HEK293 (cell line): ENCODE results near the gene WNT4.
A peak's percentile ranks its signal among the peaks of the same experiment; 100 is the strongest.

Experiments used
- CTCF ChIA-PET: fragments of 350-600 bp; formaldehyde crosslinking; extraction: SDS; loops from one replicate; lab custom pipeline; 2021; ENCODE audit warnings: antibody characterized with exemption; lab: Yijun Ruan, JAX
- POLR2A ChIA-PET: fragments of 300-600 bp; formaldehyde crosslinking; extraction: SDS; loops from one replicate; lab custom pipeline; 2020; ENCODE audit warnings: antibody characterized with exemption, inconsistent platforms; lab: Yijun Ruan, JAX
- H3K27ac ChIP-seq: fragments of 200-500 bp; sonication (Bioruptor generic); 2 replicates; pipeline ENCODE4 v1.5.1; 2014; ENCODE audit warnings: low read depth, low read length, control low read depth, inconsistent platforms; ENCODE audit errors: extremely low read depth
- H3K36me3 ChIP-seq, 2 experiments: fragments of 200-500 bp in 1 of 2; sonication (Bioruptor generic) in 1 of 2; 1 replicate in 1 of 2; 2 replicates in 1 of 2; pipeline ENCODE4 v1.5.1; 2014 to 2017; ENCODE audit warnings: inconsistent platforms in 2 of 2, low read length in 2 of 2; ENCODE audit not compliant: control insufficient read depth in 2 of 2, insufficient read depth in 1 of 2
- H3K4me1 ChIP-seq: fragments of 200-500 bp; sonication (Bioruptor generic); 2 replicates; pipeline ENCODE4 v1.5.1; 2014; ENCODE audit warnings: mild to moderate bottlenecking, low read length, inconsistent platforms; ENCODE audit not compliant: control insufficient read depth, insufficient read depth
- H3K4me3 ChIP-seq: 2 replicates; pipeline ENCODE4 v1.5.1; 2011; ENCODE audit warnings: low read depth, mild to moderate bottlenecking, control low read depth, low read length, moderate library complexity
- H3K9me3 ChIP-seq: fragments of 200-500 bp; sonication (Bioruptor generic); 2 replicates; pipeline ENCODE4 v1.5.1; 2014; ENCODE audit warnings: low read depth, low read length, inconsistent platforms; ENCODE audit not compliant: control insufficient read depth, insufficient read depth
- BCL11B ChIP-seq: fragments of 450-650 bp; formaldehyde crosslinking; IDR thresholded peaks from 2 replicates; pipeline ENCODE4 v1.5.1; 2016; ENCODE audit warnings: low read depth, missing biosample characterization, missing genetic modification characterization
- CTCF ChIP-seq: fragments of 450-650 bp; formaldehyde crosslinking; IDR thresholded peaks from 2 replicates; pipeline ENCODE4 v1.5.1; 2016; ENCODE audit warnings: missing biosample characterization, missing genetic modification characterization
- GLIS1 ChIP-seq: fragments of 450-650 bp; formaldehyde crosslinking; IDR thresholded peaks from 2 replicates; pipeline ENCODE4 v1.5.1; 2016; ENCODE audit warnings: missing biosample characterization, missing genetic modification characterization
- KLF17 ChIP-seq: fragments of 450-650 bp; formaldehyde crosslinking; IDR thresholded peaks from 2 replicates; pipeline ENCODE4 v1.5.1; 2016; ENCODE audit warnings: missing biosample characterization, missing genetic modification characterization
- OVOL3 ChIP-seq: fragments of 450-650 bp; formaldehyde crosslinking; IDR thresholded peaks from 2 replicates; pipeline ENCODE4 v1.5.1; 2016; ENCODE audit warnings: missing biosample characterization, missing genetic modification characterization
- RBAK ChIP-seq: fragments of 450-650 bp; formaldehyde crosslinking; IDR thresholded peaks from 2 replicates; pipeline ENCODE4 v1.5.1; 2016; ENCODE audit warnings: missing biosample characterization, missing genetic modification characterization
- WT1 ChIP-seq: fragments of 450-650 bp; formaldehyde crosslinking; IDR thresholded peaks from 2 replicates; pipeline ENCODE4 v1.5.1; 2016; ENCODE audit warnings: missing biosample characterization, missing genetic modification characterization
- ZBTB21 ChIP-seq: fragments of 450-650 bp; formaldehyde crosslinking; IDR thresholded peaks from 2 replicates; pipeline ENCODE4 v1.5.1; 2017; ENCODE audit warnings: missing biosample characterization, missing genetic modification characterization
- ZBTB26 ChIP-seq: fragments of 450-650 bp; formaldehyde crosslinking; optimal IDR thresholded peaks from 2 replicates; pipeline ENCODE3; 2016; ENCODE audit warnings: missing biosample characterization, mild to moderate bottlenecking, missing genetic modification characterization
- ZBTB48 ChIP-seq: fragments of 450-650 bp; formaldehyde crosslinking; IDR thresholded peaks from 2 replicates; pipeline ENCODE4 v1.5.1; 2016; ENCODE audit warnings: missing biosample characterization, missing genetic modification characterization
- ZBTB8A ChIP-seq: fragments of 450-650 bp; formaldehyde crosslinking; IDR thresholded peaks from 2 replicates; pipeline ENCODE4 v1.5.1; 2016; ENCODE audit warnings: missing biosample characterization, missing genetic modification characterization
- ZFP69B ChIP-seq: fragments of 450-650 bp; formaldehyde crosslinking; IDR thresholded peaks from 2 replicates; pipeline ENCODE4 v1.5.1; 2016; ENCODE audit warnings: missing biosample characterization, missing genetic modification characterization
- ZNF140 ChIP-seq: fragments of 450-650 bp; formaldehyde crosslinking; IDR thresholded peaks from 2 replicates; pipeline ENCODE4 v1.5.1; 2016; ENCODE audit warnings: missing biosample characterization, missing genetic modification characterization
- ZNF157 ChIP-seq: fragments of 450-650 bp; formaldehyde crosslinking; IDR thresholded peaks from 2 replicates; pipeline ENCODE4 v1.5.1; 2016; ENCODE audit warnings: missing biosample characterization, missing genetic modification characterization
- ZNF169 ChIP-seq: fragments of 450-650 bp; formaldehyde crosslinking; IDR thresholded peaks from 2 replicates; pipeline ENCODE4 v1.5.1; 2016; ENCODE audit warnings: missing biosample characterization, missing genetic modification characterization
- ZNF223 ChIP-seq: fragments of 450-650 bp; formaldehyde crosslinking; IDR thresholded peaks from 2 replicates; pipeline ENCODE4 v1.5.1; 2016; ENCODE audit warnings: missing biosample characterization, missing genetic modification characterization
- ZNF366 ChIP-seq: fragments of 450-650 bp; formaldehyde crosslinking; conservative IDR thresholded peaks from 2 replicates; pipeline ENCODE4 v1.5.1; 2016; ENCODE audit warnings: missing biosample characterization, missing genetic modification characterization
- ZNF473 ChIP-seq: fragments of 450-650 bp; formaldehyde crosslinking; IDR thresholded peaks from 2 replicates; pipeline ENCODE4 v1.5.1; 2017; ENCODE audit warnings: missing biosample characterization, missing genetic modification characterization
- ZNF843 ChIP-seq: fragments of 450-650 bp; formaldehyde crosslinking; IDR thresholded peaks from 2 replicates; pipeline ENCODE4 v1.5.1; 2016; ENCODE audit warnings: missing biosample characterization, missing genetic modification characterization
- ZSCAN23 ChIP-seq: fragments of 450-650 bp; formaldehyde crosslinking; IDR thresholded peaks from 2 replicates; pipeline ENCODE4 v1.5.1; 2016; ENCODE audit warnings: missing biosample characterization, missing genetic modification characterization
- ZSCAN4 ChIP-seq: fragments of 450-650 bp; formaldehyde crosslinking; IDR thresholded peaks from 2 replicates; pipeline ENCODE4 v1.5.1; 2017; ENCODE audit warnings: missing biosample characterization, missing genetic modification characterization
- TF ChIP-seq, protein P1 (sequence below): fragments of 450-650 bp; formaldehyde crosslinking; IDR thresholded peaks from 2 replicates; pipeline ENCODE4 v1.5.1; 2016; ENCODE audit warnings: missing biosample characterization, missing genetic modification characterization

WNT4 gene

DNA sequence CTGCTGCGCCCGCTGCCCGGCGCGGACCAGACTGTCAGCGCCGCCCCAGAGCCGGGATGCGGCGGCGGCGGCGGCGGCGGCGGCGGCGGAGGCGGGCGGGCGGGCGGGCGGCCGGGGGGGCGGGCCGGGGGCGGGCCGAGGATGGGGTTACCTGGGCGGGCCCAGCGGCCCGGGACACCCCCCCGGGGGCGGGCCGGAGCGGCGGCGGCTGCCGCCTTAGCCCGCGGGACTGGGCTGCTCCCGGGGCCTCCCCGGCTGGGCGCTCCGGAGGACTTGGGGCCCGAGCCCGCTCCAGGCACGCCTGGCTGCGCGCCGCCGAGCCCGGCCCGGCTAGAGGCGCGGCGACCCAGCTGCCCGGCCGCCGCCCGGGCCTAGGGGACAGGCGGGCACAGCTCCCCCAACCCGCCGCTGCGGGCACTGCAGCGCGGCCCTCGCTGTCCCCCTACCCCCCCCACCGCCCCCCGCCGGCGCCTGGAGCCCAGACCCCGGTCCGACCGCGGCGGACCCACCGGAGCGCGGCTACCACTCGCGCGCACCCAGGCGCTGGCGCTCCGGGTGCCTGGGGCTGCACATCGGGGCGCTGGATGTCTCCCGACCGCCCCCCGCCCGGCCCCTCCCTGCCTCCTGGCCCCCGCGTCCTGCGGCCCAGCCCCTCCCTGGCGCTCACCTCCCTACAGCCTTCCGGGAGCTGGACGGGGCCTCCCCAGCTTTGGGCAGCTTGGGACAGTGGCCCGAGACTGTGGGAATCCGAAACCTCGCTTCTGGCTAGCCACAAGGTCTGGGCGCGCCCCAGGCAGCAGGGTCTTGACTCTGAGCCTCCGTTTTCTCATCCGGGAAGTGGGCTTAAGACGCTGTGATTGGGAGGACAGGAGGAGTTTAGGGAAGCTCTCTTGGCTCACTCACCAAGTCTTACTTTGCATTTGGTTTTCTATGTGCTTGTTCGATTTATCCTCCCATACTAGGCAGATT lies at the start of gene WNT4:
TSS of gene WNT4 (minus strand) at position 33 of the 969 bp plus-strand sequence. CDS start 175 bp downstream, outside the sequence.
- CTCF ChIA-PET = interaction anchor here (0.8 to 1.9 kb wide), 6 partner anchors 9 to 271 kb away, joined by 3 to 5 read pairs (median 3); no protein-coding TSS in a partner anchor
- no peak for TF ChIP-seq BCL11B
- TF ChIP-seq GLIS1 = 0 out of 2 replicates have a peak, but pooled peaks have one; percentile 28
- TF ChIP-seq KLF17 = 0 out of 2 replicates have a peak, but pooled peaks have one; percentile 16
- peak; percentile 54 for TF ChIP-seq ZBTB8A (tag by site-specific recombination)
- TF ChIP-seq ZNF140 = no peak
- TF ChIP-seq ZBTB26 (tag by site-specific recombination) = peak; percentile 27
- TF ChIP-seq, all 188 proteins: peak for 4
- POLR2A ChIA-PET = interaction anchor here (1.5 kb wide), 1 partner anchor 90 kb away, joined by 4 read pairs; the partner anchor contains the start of gene CDC42
- H3K36me3 ChIP-seq = no peaks in the 10 kb centered on the region
- H3K9me3 ChIP-seq = no peaks in the 10 kb centered on the region
- peak within 1 kb of the TSS; percentile 17; the same call in 1 of the 2 replicates for H3K27ac ChIP-seq
- H3K4me1 ChIP-seq = no peaks in the 10 kb centered on the region; the same call in 1 of the 2 replicates
- H3K4me3 ChIP-seq = peak within 1 kb of the TSS; percentile 40

DNA sequence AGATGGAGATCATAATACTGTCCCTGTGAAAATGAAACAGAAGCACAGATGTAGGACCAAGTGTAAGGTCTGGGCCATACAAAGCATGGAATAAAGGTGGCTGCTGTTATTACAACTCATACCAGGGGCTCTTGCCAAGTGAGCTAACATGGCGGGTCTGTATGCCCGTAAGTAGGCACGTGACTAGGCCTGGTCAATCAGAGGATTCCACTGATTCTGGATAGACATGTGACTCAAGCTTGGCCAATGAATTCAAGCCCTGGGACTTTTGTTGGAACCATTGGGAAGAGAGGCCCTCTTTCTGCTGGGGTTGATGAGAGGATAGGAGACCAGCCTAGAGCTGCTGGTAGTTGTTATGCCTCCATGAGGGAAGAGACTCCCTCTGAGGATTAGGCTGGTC lies 47.8 kb upstream of the WNT4 start:
- ChIA-PET CTCF (no interaction called here), POLR2A (no interaction called here)
- TF ChIP-seq ZNF223 (no peak), ZSCAN4 (tag by site-specific recombination) (no peak), ZNF473 (no peak), ZBTB48 (tag by site-specific recombination) (no peak)
- TF ChIP-seq, all 188 proteins: peak for 0

DNA sequence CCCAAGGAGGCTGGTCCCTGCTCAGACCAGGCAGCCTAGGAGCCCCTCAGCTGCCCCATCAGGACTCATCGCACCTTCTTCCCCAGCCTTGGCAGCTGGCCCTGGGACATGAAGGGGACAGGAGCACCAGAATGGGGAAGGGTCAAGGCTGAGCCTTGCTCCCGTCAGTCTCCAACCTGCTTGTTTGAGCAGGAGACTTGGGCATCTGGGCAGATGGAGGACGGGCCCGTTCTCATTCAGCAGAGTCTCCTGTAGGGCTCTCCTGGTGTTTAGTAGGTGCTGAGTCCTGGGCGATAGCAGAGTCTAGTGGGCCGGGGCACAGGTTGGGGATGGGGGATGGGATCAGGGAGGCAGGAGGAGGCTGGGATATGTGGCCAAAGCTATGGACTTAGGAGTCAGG lies 47.4 kb upstream of the WNT4 start:
- no peaks in the 10 kb centered on the region for H3K9me3 ChIP-seq
- H3K27ac ChIP-seq = no peak overlapping the region
- CTCF ChIA-PET = no interaction called here
- no peaks in the 10 kb centered on the region for H3K36me3 ChIP-seq
- TF ChIP-seq ZSCAN23 (tag by site-specific recombination) (no peak), CTCF (tag by site-specific recombination) (no peak), OVOL3 (tag by site-specific recombination) (no peak), ZNF366 (tag by site-specific recombination) (no peak), WT1 (tag by site-specific recombination) (no peak), ZNF157 (tag by site-specific recombination) (no peak), ZBTB21 (tag by site-specific recombination) (no peak), RBAK (no peak), BCL11B (no peak), ZNF843 (no peak), ZNF169 (no peak), ZFP69B (no peak)
- TF ChIP-seq, protein P1, sequence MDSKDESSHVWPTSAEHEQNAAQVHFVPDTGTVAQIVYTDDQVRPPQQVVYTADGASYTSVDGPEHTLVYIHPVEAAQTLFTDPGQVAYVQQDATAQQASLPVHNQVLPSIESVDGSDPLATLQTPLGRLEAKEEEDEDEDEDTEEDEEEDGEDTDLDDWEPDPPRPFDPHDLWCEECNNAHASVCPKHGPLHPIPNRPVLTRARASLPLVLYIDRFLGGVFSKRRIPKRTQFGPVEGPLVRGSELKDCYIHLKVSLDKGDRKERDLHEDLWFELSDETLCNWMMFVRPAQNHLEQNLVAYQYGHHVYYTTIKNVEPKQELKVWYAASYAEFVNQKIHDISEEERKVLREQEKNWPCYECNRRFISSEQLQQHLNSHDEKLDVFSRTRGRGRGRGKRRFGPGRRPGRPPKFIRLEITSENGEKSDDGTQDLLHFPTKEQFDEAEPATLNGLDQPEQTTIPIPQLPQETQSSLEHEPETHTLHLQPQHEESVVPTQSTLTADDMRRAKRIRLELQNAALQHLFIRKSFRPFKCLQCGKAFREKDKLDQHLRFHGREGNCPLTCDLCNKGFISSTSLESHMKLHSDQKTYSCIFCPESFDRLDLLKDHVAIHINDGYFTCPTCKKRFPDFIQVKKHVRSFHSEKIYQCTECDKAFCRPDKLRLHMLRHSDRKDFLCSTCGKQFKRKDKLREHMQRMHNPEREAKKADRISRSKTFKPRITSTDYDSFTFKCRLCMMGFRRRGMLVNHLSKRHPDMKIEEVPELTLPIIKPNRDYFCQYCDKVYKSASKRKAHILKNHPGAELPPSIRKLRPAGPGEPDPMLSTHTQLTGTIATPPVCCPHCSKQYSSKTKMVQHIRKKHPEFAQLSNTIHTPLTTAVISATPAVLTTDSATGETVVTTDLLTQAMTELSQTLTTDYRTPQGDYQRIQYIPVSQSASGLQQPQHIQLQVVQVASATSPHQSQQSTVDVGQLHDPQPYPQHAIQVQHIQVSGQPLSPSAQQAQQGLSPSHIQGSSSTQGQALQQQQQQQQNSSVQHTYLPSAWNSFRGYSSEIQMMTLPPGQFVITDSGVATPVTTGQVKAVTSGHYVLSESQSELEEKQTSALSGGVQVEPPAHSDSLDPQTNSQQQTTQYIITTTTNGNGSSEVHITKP (tag by site-specific recombination) = no peak
- TF ChIP-seq, all 188 proteins: peak for 0
- Histone ChIP-seq H3K4me1 (no peaks in the 10 kb centered on the region), H3K4me3 (no peak overlapping the region)
- POLR2A ChIA-PET = no interaction called here

More for the DNA sequence above, 47.8 kb upstream of the WNT4 start:
- no peak overlapping the region for H3K4me3 ChIP-seq
- H3K4me1 ChIP-seq = no peaks in the 10 kb centered on the region
- H3K36me3 ChIP-seq = no peaks in the 10 kb centered on the region
- H3K27ac ChIP-seq = no peak overlapping the region
- no peaks in the 10 kb centered on the region for H3K9me3 ChIP-seq
